GM19328 (cell line): Measurements from ENCODE around the gene PLA2G6.
"Not testable (repeated sequence)": the region's sequence is repeated elsewhere in the genome, so short reads cannot be mapped to it uniquely, and the experiment has no call there.

Experiments
- ATAC-seq: cut with Tn5 transposase; IDR thresholded peaks from one replicate; pipeline ENCODE4 v1.9.1; 2021; ENCODE audit warnings: mild to moderate bottlenecking, moderate library complexity; ENCODE audit not compliant: unreplicated experiment

PLA2G6 gene

GRCh38 chr22:38191731-38192474 is 10.3 kb upstream of the PLA2G6 start:
- ATAC-seq: no peak

DNA sequence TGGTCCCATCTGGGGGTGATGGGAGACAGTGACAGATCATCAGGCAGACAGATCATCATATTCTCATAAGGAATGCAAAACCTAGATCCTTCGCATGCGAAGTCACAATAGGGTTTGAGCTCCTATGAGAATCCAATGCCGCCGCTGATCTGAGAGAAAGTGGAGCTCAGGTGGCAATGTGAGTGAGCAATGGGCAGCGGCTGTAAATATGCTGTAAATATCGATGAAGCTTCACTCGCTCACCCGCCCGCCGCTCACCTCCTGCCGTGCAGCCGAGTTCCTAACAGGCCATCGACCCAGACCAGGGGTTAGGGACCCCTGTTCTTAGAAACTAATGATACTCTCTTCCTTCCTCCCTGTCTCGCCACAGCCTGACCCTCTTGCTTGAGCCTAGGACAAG is 9.4 kb upstream of the PLA2G6 start:
- no peak for ATAC-seq

DNA sequence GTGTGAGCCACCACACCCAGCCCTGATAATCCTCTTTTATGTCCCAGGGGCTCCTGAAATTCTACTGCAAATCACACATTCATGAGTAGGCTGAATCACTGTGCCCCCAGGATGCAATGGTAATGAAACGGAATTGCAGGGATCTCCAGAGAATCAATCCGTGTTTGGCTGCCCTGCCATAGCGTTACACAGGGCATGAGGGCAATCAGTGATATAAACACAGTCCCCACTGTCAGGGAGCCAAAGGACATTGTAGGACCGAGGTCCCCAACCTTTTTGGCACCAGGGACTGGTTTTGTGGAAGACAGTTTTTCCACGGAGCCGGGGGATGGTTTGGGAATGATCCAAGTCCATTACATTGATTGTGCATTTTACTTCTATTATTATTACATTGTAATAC is 9.0 kb upstream of the PLA2G6 start:
- ATAC-seq: no peak

- ATAC-seq: no peak
Measured at GRCh38 chr22:38189104-38189503, 7.5 kb upstream of the PLA2G6 start.

DNA sequence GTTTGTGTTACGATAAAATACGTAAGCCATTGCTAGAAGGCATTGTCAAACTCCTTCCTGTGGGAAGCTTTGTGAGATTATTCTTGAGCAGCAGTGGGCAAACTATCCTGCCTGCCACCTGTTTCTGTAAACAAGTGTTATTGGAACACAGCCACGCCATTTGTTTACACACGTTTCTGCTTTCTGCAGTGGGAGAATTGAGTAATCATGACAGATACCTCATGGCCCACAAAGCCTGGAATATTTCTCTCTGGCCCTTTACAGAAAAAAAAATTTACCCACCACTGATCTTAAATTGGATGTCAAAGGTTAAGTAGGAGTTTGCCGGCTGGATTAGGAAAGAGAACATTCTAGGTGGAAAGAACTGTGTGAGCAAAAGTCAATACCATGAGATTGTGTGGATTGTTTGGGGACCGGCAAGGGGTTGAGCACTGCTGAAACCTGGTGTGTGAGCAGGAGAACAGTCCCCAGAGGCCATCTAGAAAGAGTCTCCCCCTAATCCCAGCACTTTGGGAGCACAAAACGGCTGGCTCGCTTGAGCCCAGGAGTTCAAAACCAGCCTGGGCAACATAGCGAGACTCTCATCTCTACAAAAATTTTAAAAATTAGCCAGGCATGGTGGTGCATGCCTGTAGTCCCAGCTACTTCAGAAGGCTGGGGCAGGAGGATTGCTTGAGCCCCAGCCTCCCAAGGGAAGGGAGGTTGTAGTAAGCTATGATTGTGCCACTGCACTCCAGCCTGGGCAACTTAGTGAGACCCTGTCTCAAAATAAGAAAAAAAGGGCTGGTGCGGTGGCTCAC is 6.0 kb upstream of the PLA2G6 start:
- ATAC-seq: no peak

GRCh38 chr22:38186429-38186828 is 4.8 kb upstream of the PLA2G6 start:
- ATAC-seq: no peak

- no peak for ATAC-seq
Measured at GRCh38 chr22:38184788-38185187, 3.2 kb upstream of the PLA2G6 start.

DNA sequence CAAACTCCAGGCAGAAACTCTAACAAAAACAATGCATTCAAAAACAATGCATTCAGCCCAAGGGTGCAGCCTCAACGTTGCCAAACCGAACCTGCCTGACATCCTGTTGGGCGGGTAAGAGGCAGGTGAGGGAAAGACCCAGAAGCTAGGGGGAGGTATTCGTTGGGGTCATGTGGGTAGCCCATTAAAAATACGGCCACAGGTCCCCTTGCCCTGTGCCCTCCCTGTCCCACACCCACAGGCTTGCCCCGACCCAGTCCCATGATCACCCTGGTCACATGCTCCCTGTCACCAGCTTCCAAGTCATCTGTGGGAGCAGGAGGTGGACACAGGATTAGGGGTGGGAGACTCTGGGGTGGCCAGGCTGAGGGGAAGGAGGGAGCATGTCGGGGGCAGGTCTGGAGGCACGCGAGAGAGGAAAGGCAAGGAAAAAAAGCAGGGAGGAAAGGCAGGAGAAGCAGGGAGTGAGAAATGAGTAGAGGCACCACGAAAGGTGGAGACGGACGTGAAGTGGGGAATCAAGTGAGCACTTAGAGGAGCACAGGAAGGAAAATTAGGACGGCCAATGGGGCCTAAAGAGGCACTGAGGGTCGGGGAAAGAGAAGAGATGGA is 683 bp downstream of the PLA2G6 start:
- ATAC-seq: no peak

DNA sequence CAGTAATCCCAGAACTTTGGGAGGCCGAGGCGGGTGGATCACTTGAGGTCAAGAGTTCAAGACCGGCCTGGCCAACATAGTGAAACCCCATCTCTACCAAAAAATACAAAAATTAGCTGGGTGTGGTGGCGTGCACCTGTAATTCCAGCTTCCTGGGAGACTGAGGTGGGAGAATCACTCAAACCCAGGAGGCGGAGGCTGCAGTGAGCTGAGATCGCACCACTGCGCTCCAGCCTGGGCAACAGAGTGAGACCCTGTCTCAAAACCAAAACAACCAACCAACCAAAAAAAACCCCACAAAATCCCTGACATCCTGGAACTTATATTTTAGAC is 3.1 kb downstream of the PLA2G6 start:
- ATAC-seq: not testable (repeated sequence)

- no peak for ATAC-seq
Measured at GRCh38 chr22:38177926-38178604, 3.6 kb downstream of the PLA2G6 start.

DNA sequence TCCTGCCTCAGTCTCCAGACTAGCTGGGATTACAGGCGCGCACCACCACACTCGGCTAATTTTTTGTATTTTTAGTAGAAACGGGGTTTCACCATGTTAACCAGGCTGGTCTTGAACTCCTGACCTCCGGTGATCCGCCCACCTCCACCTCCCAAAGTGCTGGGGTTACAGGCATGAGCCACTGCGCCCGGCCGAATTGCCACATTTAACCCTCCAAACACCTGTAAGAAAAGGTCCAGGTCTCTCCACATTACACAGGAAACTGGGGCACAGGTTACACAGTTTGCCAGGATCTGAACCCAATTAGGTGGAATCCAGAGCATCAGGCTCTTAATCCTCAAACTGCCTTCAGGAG is 4.1 kb downstream of the PLA2G6 start:
- ATAC-seq: not testable (repeated sequence)

DNA sequence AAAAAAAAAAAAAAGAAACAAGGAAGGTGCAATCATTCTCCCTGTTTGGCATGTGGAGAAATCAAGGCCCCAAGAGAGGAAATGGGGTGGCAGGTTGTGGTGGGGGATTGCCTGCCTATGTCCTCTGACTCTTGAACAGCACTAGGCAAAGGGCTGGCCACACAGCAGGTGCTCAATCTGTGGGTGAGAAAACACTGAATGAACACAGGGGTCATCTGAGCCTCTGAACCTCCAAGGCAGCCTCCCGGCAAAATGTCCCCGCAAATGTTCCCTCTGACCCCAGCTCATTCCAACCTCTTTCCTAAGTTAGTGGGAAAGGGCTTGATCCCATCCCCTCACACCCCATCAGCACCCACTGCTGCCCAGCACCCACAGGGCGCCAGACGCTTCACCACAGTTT is 4.6 kb downstream of the PLA2G6 start:
- ATAC-seq: no peak

DNA sequence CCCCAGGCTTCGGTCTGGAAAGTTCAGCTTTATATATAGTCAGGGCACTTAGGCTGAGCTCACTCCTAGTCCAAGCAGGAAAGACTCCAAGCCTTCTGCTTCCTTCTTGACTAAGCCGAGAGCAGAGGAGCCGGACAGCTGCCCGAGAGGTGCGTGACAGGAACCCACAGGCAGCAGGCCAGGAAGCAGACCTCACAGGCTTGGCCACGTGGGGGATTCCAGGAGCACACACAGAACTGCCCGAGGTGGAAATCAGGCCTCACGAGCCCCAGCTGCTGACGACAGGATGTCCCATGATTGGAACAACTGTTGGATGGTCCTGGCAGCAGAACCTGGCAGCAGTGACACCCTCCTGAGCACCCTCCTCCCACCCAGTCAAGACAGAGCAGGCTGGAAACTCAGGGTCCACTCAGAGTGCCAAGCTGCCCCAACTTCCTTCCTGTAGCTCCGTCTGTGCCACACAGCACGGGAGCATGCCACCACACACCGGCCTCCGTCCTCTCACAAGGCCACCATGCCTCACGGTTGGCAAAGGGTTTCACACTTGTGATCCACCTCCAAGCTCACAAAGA is 5.4 kb downstream of the PLA2G6 start:
- no peak for ATAC-seq

GRCh38 chr22:38175206-38176118 is 6.2 kb downstream of the PLA2G6 start:
- no peak for ATAC-seq

- no peak for ATAC-seq
Measured at GRCh38 chr22:38174626-38175025, 7.0 kb downstream of the PLA2G6 start.

- ATAC-seq: no peak
Measured at GRCh38 chr22:38173641-38173906, 8.1 kb downstream of the PLA2G6 start.

DNA sequence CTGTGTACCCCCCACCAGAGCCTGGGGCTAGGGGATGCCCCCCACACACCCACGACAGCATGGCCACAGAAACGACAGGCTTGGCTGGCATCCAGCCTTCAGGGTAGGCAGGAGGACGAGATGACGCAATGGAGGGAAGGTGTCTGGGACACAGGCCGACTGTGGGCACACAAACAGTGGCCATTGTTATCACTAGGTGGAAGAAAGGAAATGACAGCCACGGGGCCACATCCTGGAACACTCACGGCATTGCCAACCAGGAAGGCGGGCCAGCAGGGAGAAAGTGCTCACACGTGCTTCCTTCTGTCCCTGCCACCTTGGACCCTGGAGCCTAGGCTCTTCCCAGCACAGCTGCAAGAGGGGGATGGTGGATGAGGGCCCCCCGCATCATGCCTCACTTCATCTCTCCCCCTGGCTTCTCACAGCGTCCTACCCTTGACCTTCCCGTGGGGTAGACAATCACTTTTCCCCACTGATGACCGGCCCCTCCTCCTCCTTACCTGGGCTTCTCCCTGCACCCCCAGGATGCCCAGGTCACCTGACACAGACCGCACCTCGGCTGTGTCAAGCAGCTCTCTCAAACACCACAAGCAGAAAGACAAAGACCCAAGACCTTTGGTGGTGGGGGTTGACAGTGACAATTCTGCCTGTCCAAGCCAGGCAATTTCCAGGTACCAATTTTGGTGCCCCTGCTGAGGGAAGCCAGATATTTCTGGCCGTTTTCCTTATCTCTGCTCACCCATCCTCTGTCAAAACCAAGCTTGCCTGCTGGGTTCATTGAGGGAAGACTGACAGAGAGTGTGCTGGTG is 8.6 kb downstream of the PLA2G6 start:
- ATAC-seq: no peak

GRCh38 chr22:38171927-38172831 is 9.5 kb downstream of the PLA2G6 start:
- ATAC-seq: no peak

- no peak for ATAC-seq
Measured at GRCh38 chr22:38170469-38170868, 11.2 kb downstream of the PLA2G6 start.
